H7 (cell line): ENCODE data around the gene CRISP2. TPM values are rescaled to one million over a fixed set of nuclear protein-coding genes. Genes with fewer than 3 reads are reported as not detected.

Source experiments
- DNase-seq: peaks from one replicate; pipeline ENCODE4 v3.0.0; 2012
- H3K27me3 ChIP-seq: 2 replicates; pipeline ENCODE4 v1.6.0; 2011; ENCODE audit warnings: mild to moderate bottlenecking, low read length; ENCODE audit not compliant: control insufficient read depth, insufficient read depth
- H3K36me3 ChIP-seq: replicated peaks from 2 replicates; pipeline ENCODE4 v1.5.1; 2011; ENCODE audit warnings: low read length; ENCODE audit not compliant: control insufficient read depth, insufficient read depth
- H3K4me3 ChIP-seq: 2 replicates; pipeline ENCODE4 v1.5.1; 2011; ENCODE audit warnings: low read depth, mild to moderate bottlenecking, control low read depth, low read length, moderate library complexity; ENCODE audit not compliant: insufficient read depth
- total RNA-seq: library from RNA; depleted of rRNA; stranded (reverse); fragments of >200 nt; shearing (Covaris generic); gene quantifications from 2 replicates; pipeline ENCODE4 v1.2.3, GENCODE V29; 2014; rRNA removed

Gene CRISP2
- total RNA-seq, 1 experiment from 2014 or later = not detected

DNA sequence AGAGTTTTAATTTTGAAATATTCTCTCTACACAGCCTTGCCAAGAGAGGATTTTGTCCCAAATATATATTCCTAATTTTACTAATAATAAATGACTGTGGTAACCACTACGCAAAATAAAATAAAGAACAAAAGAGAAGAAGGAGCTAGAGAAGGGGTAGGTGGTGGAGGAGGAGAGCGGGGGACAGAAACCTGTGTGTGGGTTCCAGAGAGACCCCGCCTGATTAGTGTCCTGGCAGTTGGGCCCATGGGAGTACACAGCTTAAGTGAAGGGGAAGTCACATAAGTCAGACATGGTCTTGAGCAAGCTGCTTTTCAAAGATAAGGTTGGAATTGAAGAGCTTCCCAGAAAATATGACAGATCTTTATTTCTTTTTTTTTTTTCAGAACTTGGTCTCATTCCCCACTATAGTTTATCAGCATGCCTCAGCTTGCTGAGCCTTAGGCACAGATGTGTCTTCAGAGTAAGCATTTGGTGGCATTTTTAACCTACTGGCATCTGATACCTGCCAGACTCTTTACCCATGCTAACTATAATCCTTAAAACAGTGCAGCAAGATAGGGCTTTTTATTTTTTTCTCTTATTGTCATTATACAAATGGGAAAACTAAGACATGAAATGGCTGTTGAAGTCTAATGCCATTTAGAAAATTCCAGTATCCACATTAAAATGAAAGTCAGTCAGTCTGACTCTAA, 67.1 kb downstream of the CRISP2 start:
- Histone ChIP-seq H3K36me3 (no peaks in the 10 kb centered on the region), H3K27me3 (no peaks in the 10 kb centered on the region), H3K4me3 (no peak overlapping the region)
- DNase-seq = no peak

- Histone ChIP-seq H3K36me3 (no peaks in the 10 kb centered on the region), H3K27me3 (no peaks in the 10 kb centered on the region), H3K4me3 (no peak overlapping the region)
- no peak for DNase-seq
Measured at GRCh38 chr6:49645139-49645538, 68.2 kb downstream of the CRISP2 start.

Other genes starting within 250 kb of the CRISP2 start
- not detected in 2 replicates for gene GLYATL3, start 213.6 kb downstream of the CRISP2 start, total RNA-seq
- 7.5 and 8.7 TPM in 2 replicates for gene C6orf141, start 162.9 kb downstream of the CRISP2 start, total RNA-seq
- gene RHAG, start 76.7 kb downstream of the CRISP2 start, total RNA-seq = 0.07 TPM in 1 of 2 replicates, not detected in the other
- gene CRISP3, start 30.8 kb upstream of the CRISP2 start, total RNA-seq = not detected in 2 replicates
- not detected in 2 replicates for gene PGK2, start 73.7 kb upstream of the CRISP2 start, total RNA-seq
- gene CRISP1, start 153.0 kb upstream of the CRISP2 start, total RNA-seq = not detected in 2 replicates